NCI-H82 treated with DMSO at 0.1 percent for 48 hours (cell line): ENCODE measurements around the gene KRTAP12-3.
"Not testable (repeated sequence)": the region's sequence is repeated elsewhere in the genome, so short reads cannot be mapped to it uniquely, and the experiment has no call there.

Experiments used
- DNase-seq: peaks from one replicate; lab custom pipeline; 2025; ENCODE audit not compliant: unreplicated experiment; lab: John Stamatoyannopoulos, UW

KRTAP12-3 gene

GRCh38 chr21:44682580-44683151, 24.9 kb downstream of the KRTAP12-3 start:
- no peak for DNase-seq

DNA sequence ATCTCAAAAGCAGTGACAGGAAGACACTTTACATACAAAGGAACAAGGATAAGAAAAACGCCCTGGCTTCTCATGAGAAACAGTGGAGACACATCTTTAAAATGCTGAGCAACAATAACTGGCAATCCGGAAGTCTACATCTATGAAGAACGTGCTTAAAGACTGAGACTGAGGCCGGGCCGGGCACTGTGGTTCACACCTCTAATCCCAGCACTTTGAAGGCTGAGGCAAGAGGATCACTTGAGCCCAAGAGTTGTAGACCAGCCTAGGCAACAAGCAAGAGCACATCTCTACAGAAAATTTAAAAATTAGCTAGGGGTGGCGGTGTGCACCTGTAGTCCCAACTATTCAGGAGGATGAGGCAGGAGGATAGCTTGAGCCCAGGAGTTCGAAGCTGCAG, 26.3 kb downstream of the KRTAP12-3 start:
- no peak for DNase-seq

GRCh38 chr21:44684483-44684882, 26.8 kb downstream of the KRTAP12-3 start:
- no peak for DNase-seq

DNA sequence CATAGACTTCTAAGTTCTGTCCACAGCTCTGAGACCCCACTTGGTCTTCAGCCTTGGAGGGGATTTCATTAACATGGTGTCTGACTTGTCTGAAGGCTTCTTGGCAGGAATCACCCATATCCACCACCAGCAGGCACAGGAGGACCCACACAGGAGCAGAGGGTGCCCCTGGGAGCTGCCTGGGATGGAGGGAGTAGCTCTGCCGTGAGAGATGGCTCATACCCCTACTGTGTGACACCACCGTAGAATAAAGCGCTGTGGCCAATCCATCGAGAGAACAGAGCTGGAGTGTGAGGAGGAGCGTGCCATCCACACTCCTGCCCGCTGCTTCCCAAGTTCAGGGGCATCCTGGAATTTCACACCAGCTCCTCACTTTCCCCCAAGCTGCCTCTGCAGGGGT, 27.3 kb downstream of the KRTAP12-3 start:
- DNase-seq = not testable (repeated sequence)

- DNase-seq = no peak
Measured at GRCh38 chr21:44686000-44686781, 28.5 kb downstream of the KRTAP12-3 start.

- no peak for DNase-seq
Measured at GRCh38 chr21:44686843-44687561, 29.3 kb downstream of the KRTAP12-3 start.

DNA sequence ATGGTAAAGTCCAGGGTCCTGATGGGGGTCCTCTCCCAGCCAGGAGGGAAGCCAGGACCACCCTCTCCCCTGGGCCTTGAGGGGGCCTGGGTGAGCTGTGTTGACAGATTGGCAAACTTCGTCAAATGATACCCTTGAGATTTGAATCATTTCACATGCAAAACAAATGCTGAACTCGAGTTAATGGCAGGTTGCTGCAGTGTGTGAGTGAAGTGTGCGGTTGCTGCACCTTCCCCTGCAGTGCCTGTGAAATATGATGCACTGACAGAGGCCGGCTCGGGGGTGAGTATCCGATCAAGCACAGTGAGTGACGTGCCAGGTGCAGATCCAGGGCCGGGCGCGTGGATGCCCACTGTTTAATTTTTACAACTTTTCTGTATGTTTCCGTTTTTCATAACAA, 29.9 kb downstream of the KRTAP12-3 start:
- no peak for DNase-seq

DNA sequence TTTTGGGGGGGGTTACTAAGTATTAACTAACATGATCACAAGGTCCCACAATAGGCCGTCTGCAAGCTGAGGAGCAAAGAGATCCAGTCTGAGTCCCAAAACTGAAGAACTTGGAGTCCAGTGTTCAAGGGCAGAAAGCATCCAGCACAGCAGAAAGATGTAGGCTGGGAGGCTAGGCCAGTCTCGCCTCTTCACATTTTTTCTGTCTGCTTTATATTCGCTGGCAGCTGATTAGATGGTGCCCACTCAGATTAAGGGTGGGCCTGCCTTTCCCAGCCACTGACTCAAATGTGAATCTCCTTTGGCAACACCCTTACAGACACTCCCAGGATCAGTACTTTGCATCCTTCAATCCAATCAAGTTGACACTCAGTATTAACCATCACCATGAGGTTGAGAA, 32.0 kb downstream of the KRTAP12-3 start:
- not testable (repeated sequence) for DNase-seq

DNA sequence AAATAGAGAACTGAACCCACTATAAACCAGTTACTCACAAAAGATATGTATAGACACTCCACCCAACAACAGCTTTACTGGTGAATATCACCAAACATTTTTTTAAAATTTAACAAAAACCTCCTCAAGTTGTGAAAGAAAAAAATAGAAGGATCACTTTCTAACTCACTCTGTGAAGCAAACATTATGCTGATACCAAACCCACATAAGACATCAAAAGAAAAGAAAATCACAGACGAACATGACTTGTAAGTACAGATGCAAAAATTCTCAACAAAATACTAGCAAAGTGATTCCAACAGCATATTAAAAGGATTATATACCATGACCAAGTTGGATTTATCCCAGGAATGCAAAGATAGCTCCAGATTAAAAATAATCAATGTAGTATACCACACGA, 34.0 kb downstream of the KRTAP12-3 start:
- DNase-seq = no peak

DNA sequence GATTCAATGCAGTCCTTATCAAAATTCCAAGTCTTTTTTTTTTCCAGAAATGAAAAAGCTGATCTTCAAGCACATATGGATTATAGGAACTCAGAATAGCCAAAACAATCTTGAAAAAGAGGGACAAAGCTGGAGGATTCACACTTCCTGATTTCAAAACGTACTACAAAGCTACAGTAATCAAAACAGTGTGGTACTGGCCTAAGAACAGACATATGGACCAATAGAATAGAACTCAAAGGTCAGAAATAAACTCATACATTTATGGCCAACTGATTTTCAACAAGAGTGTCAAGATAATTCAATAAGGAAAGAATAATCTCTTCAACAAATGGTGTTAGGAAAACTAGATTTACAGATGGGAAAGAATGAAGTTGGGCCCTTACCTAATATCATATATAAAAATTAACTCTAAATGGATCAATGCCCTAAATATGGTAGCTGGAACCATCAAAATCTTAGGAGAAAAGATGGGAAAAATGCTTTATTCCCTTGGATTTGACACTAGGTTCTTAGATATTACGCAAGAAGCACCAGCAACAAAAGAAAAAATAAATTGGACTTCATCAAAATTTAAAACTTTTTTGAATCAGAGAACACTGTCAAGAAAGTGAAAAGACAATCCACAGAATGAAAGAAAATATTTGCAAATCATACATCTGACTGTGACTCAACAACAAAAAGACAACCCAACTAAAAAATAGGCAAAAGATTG, 35.2 kb downstream of the KRTAP12-3 start:
- no peak for DNase-seq

DNA sequence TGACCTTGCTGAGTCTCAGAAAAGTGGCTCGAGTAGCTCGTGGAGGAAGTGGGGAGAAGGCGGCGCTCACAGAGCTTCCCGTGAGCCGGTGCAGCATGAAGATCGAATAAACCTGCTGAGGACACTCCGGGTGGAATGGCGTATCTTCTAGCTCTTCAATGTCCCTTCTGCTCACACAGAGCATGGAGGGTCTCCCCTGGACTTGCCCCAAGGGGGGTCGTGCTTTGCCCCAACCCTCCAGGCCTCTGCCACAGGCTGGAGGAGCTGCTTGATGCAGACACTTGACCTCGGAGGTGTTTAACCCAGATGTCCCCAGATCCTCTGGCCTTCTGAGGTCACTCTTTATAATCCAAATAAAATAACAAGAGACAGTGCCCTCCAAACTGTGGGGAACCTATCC, 37.0 kb downstream of the KRTAP12-3 start:
- no peak for DNase-seq

DNA sequence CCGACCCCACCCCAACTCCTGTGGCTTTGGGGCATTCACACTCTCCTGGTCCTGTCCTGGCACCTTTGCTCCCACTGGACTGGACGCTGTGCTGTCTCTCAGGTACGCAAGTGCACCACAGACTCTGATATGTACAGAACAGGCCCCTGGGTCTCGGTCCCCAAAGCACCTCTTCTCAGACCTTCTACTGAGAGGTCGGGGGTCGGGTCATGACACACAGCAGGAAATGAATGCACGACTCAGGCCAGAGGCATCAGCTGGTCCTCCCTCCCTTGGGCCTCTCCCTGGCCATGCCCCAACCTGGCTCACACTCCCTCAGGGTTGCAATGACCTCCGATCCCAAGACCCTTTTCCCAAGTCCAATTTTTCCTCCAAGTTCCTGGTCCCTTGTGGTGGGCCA, 37.5 kb downstream of the KRTAP12-3 start:
- no peak for DNase-seq

DNA sequence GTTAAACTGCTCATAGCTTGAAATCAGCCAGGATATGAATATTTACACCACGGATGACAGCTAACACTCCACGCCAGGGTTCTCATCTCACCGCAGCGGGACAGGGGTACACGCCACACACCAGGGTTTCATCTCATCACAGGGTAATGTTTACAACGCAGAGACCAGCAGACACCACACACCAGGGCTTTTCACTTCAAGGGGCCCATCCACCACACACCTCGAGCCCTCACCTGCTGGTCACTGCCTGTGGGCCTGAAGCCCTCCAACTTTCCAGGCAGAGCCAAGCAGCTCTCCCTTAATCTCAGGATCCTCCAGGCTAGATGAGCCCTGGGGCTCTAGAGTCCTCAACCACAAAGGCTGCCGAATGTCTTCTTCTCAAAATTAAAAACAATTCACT, 37.9 kb downstream of the KRTAP12-3 start:
- no peak for DNase-seq

GRCh38 chr21:44696572-44696971, 38.8 kb downstream of the KRTAP12-3 start:
- no peak for DNase-seq

DNA sequence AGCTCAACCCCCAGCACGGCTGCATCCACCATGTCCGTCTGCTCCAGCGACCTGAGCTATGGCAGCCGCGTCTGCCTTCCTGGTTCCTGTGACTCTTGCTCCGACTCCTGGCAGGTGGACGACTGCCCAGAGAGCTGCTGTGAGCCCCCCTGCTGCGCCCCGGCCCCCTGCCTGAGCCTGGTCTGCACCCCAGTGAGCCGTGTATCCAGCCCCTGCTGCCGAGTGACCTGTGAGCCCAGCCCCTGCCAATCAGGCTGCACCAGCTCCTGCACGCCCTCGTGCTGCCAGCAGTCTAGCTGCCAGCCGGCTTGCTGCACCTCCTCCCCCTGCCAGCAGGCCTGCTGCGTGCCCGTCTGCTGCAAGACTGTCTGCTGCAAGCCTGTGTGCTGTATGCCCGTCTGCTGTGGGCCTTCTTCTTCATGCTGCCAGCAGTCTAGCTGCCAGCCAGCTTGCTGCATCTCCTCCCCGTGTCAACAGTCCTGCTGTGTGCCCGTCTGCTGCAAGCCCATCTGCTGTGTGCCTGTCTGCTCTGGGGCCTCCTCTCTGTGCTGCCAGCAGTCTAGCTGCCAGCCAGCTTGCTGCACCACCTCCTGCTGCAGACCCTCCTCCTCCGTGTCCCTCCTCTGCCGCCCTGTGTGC, 39.6 kb downstream of the KRTAP12-3 start, which contains the start of gene KRTAP10-12:
TSS of gene KRTAP10-12 (plus strand) at position 1 of the 639 bp plus-strand sequence. CDS start at position 31, 30 bp downstream.
- DNase-seq = not testable (repeated sequence)

DNA sequence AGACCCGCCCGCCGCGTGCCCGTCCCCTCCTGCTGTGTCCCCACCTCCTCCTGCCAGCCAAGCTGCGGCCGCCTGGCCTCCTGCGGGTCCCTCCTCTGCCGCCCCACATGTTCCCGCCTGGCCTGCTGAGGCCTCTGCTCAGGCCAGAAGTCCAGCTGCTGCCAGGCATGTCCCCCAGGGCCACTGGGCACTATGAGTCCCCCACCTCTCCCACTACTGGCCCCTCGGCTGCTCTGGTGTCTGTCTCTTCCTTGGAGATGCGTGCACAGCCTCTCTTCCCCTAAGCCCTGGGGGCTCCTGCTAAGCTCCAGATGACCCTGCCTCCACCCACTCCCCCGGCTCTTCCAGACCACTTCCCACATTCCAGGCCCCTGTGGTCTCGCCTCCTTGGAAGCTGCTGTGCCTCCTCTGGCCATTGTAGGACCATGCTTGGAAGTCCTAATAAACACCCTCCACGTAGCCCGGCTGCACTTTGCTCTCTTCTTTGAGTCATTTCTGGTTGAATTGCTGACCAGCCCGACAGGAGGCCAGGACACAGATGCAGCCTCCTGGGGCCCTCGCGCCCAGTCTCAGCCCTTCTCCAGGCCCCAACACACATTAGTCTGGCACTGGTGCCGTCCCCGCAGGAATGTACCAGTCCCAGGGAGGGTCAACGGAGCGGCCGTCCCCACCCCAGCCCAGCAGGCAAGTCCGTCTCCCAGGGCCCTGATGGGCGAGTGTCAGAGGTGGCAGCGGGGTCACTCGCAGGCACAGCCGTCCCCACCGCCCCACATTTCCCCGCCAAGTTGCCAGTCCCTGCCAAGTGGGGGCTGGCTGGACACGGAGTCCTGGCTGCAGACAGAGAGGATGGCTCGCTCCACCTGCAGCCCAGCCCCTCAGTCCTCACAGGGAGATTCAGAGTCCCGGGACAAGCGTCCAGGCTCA, 40.3 kb downstream of the KRTAP12-3 start:
- no peak for DNase-seq

DNA sequence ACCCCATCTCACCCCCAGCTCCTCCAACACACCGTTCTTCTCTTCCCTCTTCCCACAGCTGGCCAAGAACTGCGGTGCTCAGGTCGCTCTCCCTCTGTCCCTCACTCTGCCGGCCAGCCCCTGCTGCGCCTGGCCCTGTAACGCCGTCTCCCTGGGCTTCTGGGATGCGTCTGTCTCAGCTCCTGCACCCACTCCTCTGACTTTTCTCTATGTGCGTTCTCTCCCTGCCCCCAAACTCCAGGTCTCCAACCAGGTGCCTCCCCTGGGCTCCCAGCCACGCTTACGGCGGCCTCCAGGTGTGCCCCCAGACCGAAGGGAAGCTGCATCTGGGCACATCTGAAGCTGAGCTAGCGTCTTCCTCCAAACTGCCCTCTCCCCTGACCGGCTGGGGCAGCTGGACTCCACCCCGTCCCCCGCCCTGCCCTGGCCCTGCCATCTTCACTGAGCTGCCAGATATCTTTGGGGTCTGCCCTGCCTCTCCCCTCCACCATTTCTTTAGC, 41.8 kb downstream of the KRTAP12-3 start:
- DNase-seq = no peak

DNA sequence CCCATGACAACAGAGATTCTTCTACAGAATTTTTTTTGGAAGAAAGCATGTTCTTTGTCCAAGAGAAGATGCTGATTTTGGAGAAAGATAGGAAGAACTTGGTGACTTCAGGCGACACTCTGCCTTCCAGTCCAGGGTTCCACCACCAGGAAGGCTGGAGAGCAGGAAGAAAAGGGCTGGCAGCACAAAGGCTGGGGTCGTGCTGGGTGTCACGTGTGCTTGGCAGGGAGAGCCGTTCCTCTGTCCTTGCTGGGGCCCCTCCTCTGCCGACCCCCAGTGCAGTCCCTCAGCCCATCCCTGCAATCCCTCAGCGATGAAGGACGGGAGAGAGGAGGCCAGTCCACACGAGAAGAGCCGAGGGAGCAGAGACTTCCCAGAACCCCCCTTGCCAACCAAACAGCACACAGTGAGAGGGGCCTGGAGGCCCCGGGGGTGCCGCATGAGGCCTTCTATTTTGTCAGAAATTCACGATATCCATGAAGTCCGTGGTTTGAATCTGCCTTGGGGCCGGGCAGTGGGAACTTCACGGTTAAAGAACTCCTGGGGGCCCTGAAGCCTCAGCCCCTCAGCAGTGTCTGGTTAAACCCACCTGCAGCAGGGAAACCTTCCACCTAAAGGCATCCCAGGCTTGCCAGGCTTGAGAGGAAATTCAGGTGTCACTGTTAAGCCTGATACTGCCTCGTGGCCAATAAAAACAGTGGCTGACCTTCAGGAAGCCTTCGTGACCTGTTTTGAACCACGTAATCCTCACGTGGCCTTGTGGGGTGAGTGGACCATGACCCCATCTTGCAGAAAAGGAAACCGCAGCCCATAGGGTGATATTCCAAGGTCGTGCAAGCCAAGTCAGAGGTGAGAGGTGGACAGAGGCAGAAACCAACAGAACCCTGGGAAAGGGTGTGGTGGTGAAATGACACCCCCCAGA, 42.6 kb downstream of the KRTAP12-3 start:
- no peak for DNase-seq

DNA sequence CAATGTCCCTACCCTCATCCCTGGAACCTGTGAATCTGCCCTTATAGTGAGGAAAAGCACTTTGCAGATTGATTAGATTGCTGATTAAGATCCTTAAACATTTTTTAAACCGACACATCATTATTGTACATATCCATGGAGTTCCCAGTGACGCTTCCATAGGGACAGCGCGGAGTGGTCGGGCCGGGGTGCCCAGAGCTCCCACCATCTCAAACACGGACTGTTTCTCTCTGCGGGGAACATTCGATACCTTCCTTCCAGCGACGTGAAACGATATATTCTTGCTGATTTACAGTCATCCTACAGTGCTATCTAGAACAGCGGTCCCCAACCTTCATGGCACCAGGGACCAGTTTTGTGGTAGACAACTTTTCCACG, 43.3 kb downstream of the KRTAP12-3 start:
- DNase-seq = no peak
